GM21423 (cell line): ENCODE data around the gene EXOC6B.

ENCODE experiments used
- ATAC-seq: cut with Tn5 transposase; IDR thresholded peaks from one replicate; pipeline ENCODE4 v1.9.1; 2021; ENCODE audit warnings: mild to moderate bottlenecking, moderate library complexity; ENCODE audit not compliant: unreplicated experiment

The EXOC6B gene

DNA sequence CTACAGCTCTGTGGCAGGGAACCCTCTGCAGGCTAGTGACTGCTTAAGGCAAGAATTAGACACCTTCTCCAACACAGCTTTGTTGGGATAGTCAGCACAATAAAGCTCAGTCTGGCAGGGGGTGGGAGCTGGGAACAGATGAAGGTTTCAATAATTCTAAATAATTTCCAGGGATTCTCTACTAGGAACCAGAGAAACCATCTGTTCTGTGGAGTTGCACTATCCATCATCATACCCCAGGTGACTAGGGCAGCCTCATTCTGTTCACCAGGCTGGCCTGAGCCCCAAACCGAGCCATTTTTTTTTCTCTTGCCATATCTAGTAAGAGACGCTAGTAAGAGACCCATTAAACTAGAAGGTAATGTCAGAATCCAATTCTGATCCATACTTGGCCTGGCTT, 642.4 kb downstream of the EXOC6B start:
- no peak for ATAC-seq

GRCh38 chr2:72183016-72183415, 642.8 kb downstream of the EXOC6B start:
- no peak for ATAC-seq

- ATAC-seq = no peak
These were observed 643.3 kb downstream of the EXOC6B start for GRCh38 chr2:72182547-72182946.

DNA sequence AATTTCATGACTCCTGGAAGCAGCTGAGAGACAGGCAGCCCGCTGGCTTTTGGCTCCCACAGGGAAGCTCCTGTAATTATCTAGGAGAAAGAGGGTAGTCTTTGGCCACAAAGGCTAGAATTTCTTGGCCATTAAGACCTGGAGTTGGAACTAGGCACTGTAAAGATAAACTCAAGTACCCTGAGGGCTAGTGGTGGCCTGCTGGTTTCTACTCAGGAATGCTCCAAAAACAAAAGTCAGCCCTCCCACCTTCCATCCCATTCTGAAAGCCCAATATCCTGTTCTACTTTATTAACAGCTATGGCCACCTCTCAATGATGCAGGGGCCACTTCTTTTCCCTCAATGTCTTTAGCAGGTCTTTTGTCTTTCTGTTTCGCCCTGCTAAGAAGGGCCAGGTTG, 644.2 kb downstream of the EXOC6B start:
- ATAC-seq = no peak

DNA sequence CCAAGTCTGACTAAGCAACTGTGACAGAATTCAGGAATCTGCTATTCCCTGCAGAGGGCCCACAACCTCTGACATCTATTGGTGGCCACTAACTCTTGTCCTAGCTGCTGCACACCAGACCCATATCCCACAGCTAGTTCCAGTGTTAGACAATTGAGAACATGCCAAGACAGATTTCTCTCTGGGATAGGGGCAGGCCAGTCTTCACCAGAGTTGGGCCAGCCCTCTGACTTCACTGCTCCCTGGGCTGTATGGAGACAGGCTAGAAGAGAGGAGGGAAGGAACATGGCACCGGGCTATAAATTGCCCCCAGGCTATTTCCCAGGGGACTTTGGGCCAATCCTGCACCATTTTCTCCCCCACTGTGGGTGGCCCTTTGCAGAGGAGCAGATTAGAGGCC, 645.5 kb downstream of the EXOC6B start:
- ATAC-seq = no peak

DNA sequence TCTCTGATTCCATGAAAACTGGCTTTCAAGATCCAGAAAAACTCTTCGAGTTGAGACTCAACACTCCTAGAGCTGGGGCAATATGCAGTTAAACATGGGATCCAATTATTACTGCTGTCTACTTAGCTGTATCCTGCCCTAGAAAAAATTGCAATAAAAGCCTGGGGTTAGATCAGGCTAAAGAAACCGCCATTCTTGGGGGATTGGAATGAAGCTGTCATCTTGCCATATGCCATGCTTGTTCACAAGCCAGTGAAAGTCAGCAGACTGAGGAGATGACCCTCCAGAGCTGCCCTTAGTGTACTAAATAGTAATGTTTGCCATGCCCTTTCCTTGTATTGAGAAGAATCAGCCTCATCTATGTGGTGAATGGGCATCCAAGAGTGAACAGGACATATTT, 647.3 kb downstream of the EXOC6B start:
- ATAC-seq = no peak

- no peak for ATAC-seq
These were observed 649.6 kb downstream of the EXOC6B start for GRCh38 chr2:72176281-72176680.

GRCh38 chr2:72175636-72176035, 650.2 kb downstream of the EXOC6B start:
- ATAC-seq = no peak

DNA sequence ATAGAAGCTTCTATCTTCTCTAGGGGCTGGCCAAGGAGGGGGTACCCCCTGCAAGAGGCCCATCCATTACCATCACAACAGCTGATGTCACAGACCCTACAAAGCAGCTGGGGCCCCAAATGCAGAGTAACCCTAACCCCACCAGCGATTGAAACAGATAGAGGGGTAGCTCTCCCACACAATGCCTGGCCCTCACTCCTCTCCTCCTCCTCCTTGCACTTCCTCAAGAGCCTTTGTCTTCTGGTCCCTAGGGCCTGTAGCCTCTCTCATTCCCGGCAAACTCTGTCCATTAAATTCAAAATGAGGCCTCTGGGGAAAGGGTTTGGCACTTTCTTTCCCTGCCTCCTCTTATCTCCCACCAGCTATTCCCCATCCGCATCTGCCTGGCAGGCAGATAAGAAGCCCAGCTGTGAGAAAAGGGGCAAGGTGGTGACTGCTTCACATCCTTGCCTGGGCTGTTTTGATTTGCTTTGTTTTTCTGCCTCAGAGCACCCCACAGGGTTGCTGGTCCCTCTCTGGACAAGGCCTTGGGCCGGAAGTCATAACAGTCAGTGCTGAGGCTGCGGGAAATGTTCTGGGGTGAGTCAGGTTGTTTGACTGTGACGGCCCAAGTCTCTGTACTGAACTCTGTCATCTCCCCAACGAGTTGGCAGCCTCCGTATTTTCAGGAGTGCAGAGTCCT, 652.1 kb downstream of the EXOC6B start:
- ATAC-seq = no peak

DNA sequence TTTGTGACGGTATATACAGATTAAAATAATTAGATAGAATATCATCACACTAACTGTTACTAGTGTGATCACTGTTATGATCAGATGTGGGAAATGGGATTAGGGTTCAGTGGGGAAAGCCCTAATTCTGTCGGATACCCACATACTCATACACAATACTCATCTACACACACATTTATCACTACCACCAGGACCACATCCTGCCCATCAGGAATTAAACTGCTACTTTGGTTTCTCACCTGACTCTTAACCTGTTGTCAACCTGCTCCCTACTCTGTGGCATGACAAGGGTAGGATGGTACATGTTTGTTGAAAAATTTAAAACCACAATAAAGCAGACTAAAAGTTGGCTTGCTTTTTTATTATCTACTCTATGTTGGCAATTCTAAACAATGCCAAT, 653.4 kb downstream of the EXOC6B start:
- ATAC-seq = no peak

DNA sequence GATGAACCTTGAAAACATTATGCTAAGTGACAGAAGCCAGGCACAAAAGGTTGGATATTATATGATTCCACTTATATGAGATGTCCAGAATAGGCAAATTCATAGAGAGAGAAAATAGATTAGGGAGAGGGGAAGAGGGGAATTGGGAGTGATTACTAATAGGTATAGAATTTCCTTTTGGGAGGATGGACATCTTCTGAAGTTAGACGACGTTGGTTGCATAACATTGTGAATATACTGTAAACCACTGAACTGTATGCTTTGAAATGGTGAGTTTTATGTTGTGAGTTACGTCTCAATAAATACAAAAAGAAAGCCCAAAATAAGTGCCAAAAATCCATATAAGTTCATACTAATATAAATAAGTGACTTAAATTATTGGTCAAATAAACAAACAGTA, 659.6 kb downstream of the EXOC6B start:
- ATAC-seq = no peak

DNA sequence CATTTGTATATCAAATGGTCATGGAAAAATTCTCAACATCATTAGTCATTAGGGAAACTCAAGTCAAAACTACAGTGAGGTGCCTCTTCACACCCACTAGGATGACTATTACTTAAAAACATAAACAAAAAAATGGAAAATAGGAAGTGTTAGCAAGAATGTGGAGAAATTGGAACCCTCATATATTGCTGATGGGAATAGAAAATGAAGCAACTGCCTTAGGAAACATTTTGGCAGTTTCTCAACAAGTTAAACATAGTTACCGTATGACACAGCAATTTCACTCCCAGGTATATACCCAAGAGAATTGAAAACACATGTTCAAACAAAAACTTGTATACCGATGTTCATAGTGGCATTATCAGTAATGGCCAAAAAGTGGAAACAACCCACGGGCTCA, 660.0 kb downstream of the EXOC6B start:
- ATAC-seq = no peak

GRCh38 chr2:72162574-72162973, 663.3 kb downstream of the EXOC6B start:
- ATAC-seq = no peak

DNA sequence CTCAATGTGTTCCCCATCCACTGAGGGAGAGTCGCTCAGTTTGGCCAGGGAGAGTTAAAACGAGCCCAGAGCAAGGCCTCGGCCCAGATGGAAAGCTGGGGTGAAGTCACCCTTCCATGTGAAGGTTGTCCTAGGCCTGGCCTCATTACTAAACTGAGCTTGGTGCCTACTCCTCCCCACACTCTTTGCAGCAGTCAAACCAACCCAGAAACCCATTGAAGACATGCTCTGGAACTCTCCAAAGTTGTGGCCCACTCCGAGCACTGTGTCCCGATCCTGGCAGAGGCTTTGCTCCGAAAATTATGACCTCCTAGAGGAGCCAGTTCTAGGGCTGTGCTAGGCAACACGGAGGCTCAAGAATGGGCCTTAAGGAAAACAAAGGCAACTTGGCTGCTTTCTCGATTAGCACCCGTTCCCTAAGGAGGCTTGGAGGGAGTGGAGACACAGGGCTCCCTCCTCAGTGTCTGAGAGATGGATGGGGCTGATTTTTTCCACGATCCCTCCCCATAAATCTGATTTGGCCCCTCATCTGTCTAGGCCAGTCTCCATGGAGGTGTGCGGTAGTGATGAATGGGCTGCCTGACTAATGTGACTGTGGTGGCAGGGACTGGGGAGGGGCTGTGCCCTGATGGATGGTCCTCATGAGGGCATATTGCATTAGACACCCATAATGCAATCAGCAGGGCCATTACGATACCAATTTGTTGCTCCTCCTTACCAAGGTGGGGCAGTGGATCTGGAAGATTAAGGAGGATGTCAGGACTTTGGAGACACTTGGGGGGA, 666.4 kb downstream of the EXOC6B start:
- no peak for ATAC-seq

DNA sequence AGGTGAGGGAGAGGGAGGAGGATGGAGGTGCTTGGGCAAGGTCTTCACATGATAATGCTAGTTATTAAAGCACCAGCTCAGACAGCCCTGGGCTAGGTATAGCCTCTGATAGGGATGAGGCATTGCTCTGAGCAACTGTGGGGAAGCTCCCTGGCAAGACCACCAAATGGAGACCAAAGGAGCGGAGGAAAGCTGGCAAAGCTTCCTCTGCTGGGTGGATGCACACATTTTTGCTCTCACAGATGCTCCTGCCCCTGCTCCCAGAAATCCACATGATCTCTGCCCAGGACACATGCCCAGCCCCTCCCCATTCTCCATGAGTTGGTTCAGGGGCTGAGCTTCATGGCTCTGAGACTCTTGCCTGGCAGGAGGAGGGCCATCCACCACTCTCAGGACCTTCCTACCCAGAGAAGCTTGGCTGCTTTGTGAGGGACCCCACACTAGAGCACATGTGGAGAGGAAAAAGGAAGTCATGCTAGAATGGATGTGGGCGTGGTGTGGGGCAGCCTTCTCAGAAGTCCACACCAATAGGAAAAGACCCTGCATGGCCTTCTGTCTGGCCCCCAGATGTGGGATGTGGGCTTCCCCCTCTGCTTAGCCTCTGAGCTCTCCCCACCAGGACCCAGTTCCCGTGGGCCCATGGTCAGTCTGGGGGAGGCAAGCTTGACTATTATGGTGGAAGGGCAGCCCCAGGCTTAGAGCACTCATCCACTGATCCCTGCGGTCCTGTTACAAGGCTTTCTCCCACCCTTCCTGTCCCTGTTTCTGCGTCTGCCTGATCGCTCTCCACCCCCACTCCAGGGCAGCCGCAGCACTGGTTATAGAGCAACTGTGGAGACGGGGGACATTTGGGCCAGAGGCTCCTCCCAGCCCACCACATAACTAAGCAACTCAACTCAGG, 667.7 kb downstream of the EXOC6B start:
- no peak for ATAC-seq

DNA sequence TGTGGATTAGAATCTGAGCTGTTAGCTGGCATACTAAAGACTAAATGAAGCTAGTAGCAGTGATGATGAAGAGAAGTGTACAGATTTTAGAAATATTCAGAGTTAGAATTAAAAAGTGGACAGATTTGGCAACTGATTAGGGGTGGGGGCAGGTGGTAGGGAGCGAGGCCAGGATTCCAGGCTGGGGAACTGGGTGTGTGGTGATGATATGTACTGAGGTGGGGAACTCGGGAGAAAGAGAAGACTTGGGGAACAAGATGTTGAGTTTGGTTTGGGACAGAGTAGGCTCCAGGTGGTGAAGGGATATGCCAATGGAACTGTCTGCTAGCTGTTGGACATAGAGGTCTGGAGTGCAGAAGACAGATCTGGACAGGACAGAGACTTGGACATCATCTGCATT, 669.0 kb downstream of the EXOC6B start:
- no peak for ATAC-seq

DNA sequence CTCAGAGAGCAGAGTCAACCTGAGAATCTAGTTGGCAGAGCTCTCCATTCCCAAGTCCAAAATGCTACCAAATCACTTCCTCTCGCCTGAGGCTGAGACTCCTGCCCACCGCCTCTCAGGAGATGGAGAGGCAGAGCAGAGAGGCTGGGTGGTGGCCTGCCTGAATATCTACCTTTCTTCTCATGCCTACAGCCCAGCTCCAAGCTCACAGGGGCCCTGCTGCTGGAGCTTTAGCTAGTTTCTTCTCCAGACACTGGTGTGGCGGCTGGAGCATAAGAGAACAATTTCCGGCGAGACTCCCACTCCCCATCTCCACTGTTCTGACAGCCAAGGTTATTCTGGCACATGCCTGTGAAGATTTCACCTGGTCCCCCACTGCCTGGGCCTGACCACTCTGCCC, 670.1 kb downstream of the EXOC6B start:
- ATAC-seq = no peak

- no peak for ATAC-seq
These were observed 670.7 kb downstream of the EXOC6B start for GRCh38 chr2:72155151-72155550.

GRCh38 chr2:72154386-72154975, 671.4 kb downstream of the EXOC6B start:
- ATAC-seq = no peak

DNA sequence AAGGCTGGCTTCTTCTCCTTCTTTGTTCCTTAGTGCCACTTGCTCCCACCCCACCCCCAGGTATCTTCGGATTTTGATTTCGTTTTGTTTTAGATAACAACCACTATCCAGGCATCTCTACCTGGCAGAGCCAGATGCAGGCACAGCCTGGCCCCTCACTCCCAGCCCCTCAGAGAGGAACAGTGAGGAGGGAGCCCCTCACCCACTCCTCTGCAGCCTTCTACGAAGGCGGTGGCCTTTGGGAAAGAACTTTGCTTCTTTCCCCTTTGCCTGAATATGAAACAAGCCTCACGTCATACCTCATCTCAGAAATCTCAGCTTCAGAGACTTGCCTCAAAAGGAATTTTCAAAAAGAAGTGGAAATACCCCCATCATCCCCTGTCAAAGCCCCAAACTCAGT, 671.9 kb downstream of the EXOC6B start:
- ATAC-seq = no peak
